ENCODE data around the gene DDIT4. TPM values are rescaled to one million over a fixed set of nuclear protein-coding genes. Genes with fewer than 3 reads are reported as not detected.

The DDIT4 gene
- total and polyA plus RNA-seq, 9 of the 15 experiments (the other 6 are each of a cell fraction or from before 2014, with no cell fraction given) = 8.2 to 675 (median 159) TPM

- TF ChIP-seq ZNF609 (CRISPR knock-in tag; IDR thresholded peaks at IDR 0.05; ENCODE audit: borderline replicate concordance) (no peak), ZNF184 (CRISPR knock-in tag; IDR thresholded peaks at IDR 0.05) (no peak), ELF4 (CRISPR knock-in tag; IDR thresholded peaks at IDR 0.05) (0 out of 2 replicates have a peak, but pooled peaks have one; percentile 75), SP2 (IDR thresholded peaks at IDR 0.05; ENCODE audit: extremely low read depth, low read depth, low read length, poor library complexity, severe bottlenecking) (no peak), CREB3 (tag; conservative IDR thresholded peaks at IDR 0.05; ENCODE audit: low read depth) (peak; percentile 88), NCOA1 (IDR thresholded peaks at IDR 0.05; ENCODE audit: low read depth) (peak; percentile 98), KLF1 (tag; IDR thresholded peaks at IDR 0.05) (peak; percentile 62; the same call in 1 of the 2 replicates), KAT7 (CRISPR knock-in tag; IDR thresholded peaks at IDR 0.05; ENCODE audit: borderline replicate concordance) (peak; percentile 92; the same call in 1 of the 2 replicates), ZNF280B (CRISPR knock-in tag; IDR thresholded peaks at IDR 0.05) (no peak), MCM5 (IDR thresholded peaks at IDR 0.05; ENCODE audit: low read depth) (no peak), CEBPG (CRISPR knock-in tag; IDR thresholded peaks at IDR 0.05) (peak; percentile 100), CEBPG (tag; conservative IDR thresholded peaks at IDR 0.05 in 1 of 2, IDR thresholded peaks at IDR 0.05 in 1 of 2) (peak; percentile 99 to 100), MAFG (tag; conservative IDR thresholded peaks at IDR 0.05) (peak; percentile 93), SREBF1 (IDR thresholded peaks at IDR 0.05; ENCODE audit: borderline replicate concordance, low read depth, low read length) (peak; percentile 79; the same call in 1 of the 2 replicates), KAT8 (IDR thresholded peaks at IDR 0.05; ENCODE audit: low read depth) (no peak), SMARCA5 (IDR thresholded peaks at IDR 0.05) (no peak; the same call in 1 of the 2 replicates), ZNF311 (CRISPR knock-in tag; IDR thresholded peaks at IDR 0.05) (peak; percentile 81; the same call in 1 of the 2 replicates), NFIX (CRISPR knock-in tag; IDR thresholded peaks at IDR 0.05; ENCODE audit: low read depth) (0 out of 2 replicates have a peak, but pooled peaks have one; percentile 19), NCOA2 (IDR thresholded peaks at IDR 0.05; ENCODE audit: partially characterized antibody in 2 of 2) (no peak), ZFP1 (CRISPR knock-in tag; IDR thresholded peaks at IDR 0.05) (no peak), ZZZ3 (IDR thresholded peaks at IDR 0.05) (no peak), MIER1 (IDR thresholded peaks at IDR 0.05; ENCODE audit: low read depth) (no peak)
These were observed 47.0 kb downstream of the DDIT4 start (continued) for GRCh38 chr10:72320676-72321247.
